Mucosa of stomach (tissue), 1 donor: Measurements from ENCODE around the gene PRTFDC1.
"Not testable (repeated sequence)": the region's sequence is repeated elsewhere in the genome, so short reads cannot be mapped to it uniquely, and the experiment has no call there.

ENCODE experiments used
- H3K27me3 ChIP-seq: one replicate; pipeline ENCODE4 v1.7.0; 2013; ENCODE audit warnings: mild to moderate bottlenecking, low read length; ENCODE audit not compliant: control insufficient read depth, insufficient read depth
- H3K36me3 ChIP-seq: one replicate; pipeline ENCODE4 v1.7.0; 2013; ENCODE audit warnings: low read length; ENCODE audit not compliant: control insufficient read depth, insufficient read depth
- H3K4me1 ChIP-seq: one replicate; pipeline ENCODE4 v1.7.0; 2013; ENCODE audit warnings: mild to moderate bottlenecking, low read length; ENCODE audit not compliant: control insufficient read depth, insufficient read depth
- H3K4me3 ChIP-seq: one replicate; pipeline ENCODE4 v1.7.0; 2013; ENCODE audit warnings: low read length
- H3K9ac ChIP-seq: one replicate; pipeline ENCODE4 v1.7.0; 2013; ENCODE audit warnings: mild to moderate bottlenecking, low read length, moderate library complexity
- H3K9me3 ChIP-seq: one replicate; pipeline ENCODE4 v1.7.0; 2013; ENCODE audit warnings: mild to moderate bottlenecking, low read length, moderate library complexity; ENCODE audit not compliant: control insufficient read depth
- donor health status: Pancreatic carcinoma.

Gene PRTFDC1

GRCh38 chr10:24982319-24983112 is 30.1 kb upstream of the PRTFDC1 start:
- Histone ChIP-seq H3K9ac (no peak overlapping the region), H3K4me3 (no peak overlapping the region), H3K36me3 (no peaks in the 10 kb centered on the region), H3K27me3 (no peaks in the 10 kb centered on the region), H3K4me1 (peaks cover 10% of the 10 kb centered on the region), H3K9me3 (no peaks in the 10 kb centered on the region)

- Histone ChIP-seq H3K27me3 (no peaks in the 10 kb centered on the region), H3K4me3 (no peak overlapping the region), H3K4me1 (peaks cover 9% of the 10 kb centered on the region)
These were observed 28.8 kb upstream of the PRTFDC1 start for GRCh38 chr10:24981161-24981710.

DNA sequence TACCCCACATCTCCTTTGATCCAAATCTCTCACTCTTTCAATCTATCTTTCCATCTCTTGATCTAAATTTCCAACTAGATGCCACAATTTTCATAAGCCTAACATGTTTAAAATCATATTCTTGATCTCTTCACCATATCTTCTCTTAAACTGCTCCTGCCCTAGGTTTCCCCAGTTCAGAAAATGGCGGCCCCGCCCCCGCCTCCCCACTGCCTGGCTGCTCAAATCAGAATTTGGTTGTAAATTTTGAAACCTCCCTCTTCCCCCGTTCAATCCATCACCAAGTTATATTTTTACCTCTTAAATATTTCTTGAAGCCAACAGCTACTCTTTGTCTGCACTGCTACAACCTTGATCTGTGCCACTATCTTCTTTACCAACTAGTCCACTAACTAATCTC is 27.3 kb upstream of the PRTFDC1 start:
- H3K27me3 ChIP-seq, result no peaks in the 10 kb centered on the region
- no peaks in the 10 kb centered on the region for H3K9me3 ChIP-seq
- peaks cover 9% of the 10 kb centered on the region for H3K4me1 ChIP-seq

More at GRCh38 chr10:24981161-24981710, 28.8 kb upstream of the PRTFDC1 start:
- Histone ChIP-seq H3K36me3 (no peaks in the 10 kb centered on the region), H3K9me3 (no peaks in the 10 kb centered on the region), H3K9ac (no peak overlapping the region)

GRCh38 chr10:24974976-24975375 is 22.6 kb upstream of the PRTFDC1 start:
- Histone ChIP-seq H3K4me3 (no peak overlapping the region), H3K27me3 (no peaks in the 10 kb centered on the region), H3K36me3 (no peaks in the 10 kb centered on the region), H3K9me3 (no peaks in the 10 kb centered on the region), H3K9ac (no peak overlapping the region), H3K4me1 (no peaks in the 10 kb centered on the region)

More for the DNA sequence above, 27.3 kb upstream of the PRTFDC1 start:
- no peak overlapping the region for H3K4me3 ChIP-seq
- H3K36me3 ChIP-seq, result no peaks in the 10 kb centered on the region
- H3K9ac ChIP-seq, result no peak overlapping the region

- Histone ChIP-seq H3K4me1 (no peaks in the 10 kb centered on the region), H3K27me3 (no peaks in the 10 kb centered on the region), H3K9ac (no peak overlapping the region), H3K36me3 (no peaks in the 10 kb centered on the region), H3K4me3 (no peak overlapping the region), H3K9me3 (no peaks in the 10 kb centered on the region)
These were observed 20.8 kb upstream of the PRTFDC1 start for GRCh38 chr10:24973163-24973562.

GRCh38 chr10:24971374-24971773 is 19.0 kb upstream of the PRTFDC1 start:
- H3K36me3 ChIP-seq, result no peaks in the 10 kb centered on the region
- no peak overlapping the region for H3K4me3 ChIP-seq
- H3K4me1 ChIP-seq, result no peaks in the 10 kb centered on the region
- no peaks in the 10 kb centered on the region for H3K9me3 ChIP-seq
- no peaks in the 10 kb centered on the region for H3K27me3 ChIP-seq
- H3K9ac ChIP-seq, result no peak overlapping the region

DNA sequence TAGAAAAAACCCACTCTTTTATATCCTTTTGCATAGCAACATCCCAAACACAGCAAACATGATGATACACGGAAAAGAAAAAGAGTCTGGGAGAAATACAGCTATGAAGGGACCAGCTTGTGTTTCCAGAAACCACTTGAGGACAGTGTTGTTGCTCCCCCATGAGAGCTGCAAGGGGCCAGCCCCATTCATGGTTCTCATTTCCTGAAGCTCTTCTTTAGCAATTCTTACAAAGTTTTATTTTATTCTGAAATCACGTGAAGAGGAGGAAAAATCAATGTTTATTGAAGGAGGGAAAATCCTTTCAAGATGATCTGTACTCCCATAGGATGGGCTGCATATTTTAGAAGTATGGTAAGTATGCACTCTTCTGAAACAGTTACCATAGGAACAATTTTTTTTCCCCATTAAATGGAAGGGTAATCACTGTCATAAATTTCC is 17.5 kb upstream of the PRTFDC1 start:
- no peak overlapping the region for H3K4me3 ChIP-seq
- H3K9me3 ChIP-seq, result no peaks in the 10 kb centered on the region
- no peak overlapping the region for H3K9ac ChIP-seq
- H3K4me1 ChIP-seq, result no peaks in the 10 kb centered on the region
- no peaks in the 10 kb centered on the region for H3K27me3 ChIP-seq
- no peaks in the 10 kb centered on the region for H3K36me3 ChIP-seq

- not testable (repeated sequence) for H3K27me3 ChIP-seq, H3K9ac ChIP-seq, H3K9me3 ChIP-seq, H3K4me1 ChIP-seq, H3K4me3 ChIP-seq, H3K36me3 ChIP-seq
These were observed 16.5 kb upstream of the PRTFDC1 start for GRCh38 chr10:24968951-24969350.

GRCh38 chr10:24968349-24968748 is 15.9 kb upstream of the PRTFDC1 start:
- H3K27me3 ChIP-seq, result no peaks in the 10 kb centered on the region
- peaks cover 5% of the 10 kb centered on the region for H3K4me1 ChIP-seq
- no peak overlapping the region for H3K4me3 ChIP-seq
- no peaks in the 10 kb centered on the region for H3K9me3 ChIP-seq
- H3K9ac ChIP-seq, result no peak overlapping the region
- H3K36me3 ChIP-seq, result no peaks in the 10 kb centered on the region

DNA sequence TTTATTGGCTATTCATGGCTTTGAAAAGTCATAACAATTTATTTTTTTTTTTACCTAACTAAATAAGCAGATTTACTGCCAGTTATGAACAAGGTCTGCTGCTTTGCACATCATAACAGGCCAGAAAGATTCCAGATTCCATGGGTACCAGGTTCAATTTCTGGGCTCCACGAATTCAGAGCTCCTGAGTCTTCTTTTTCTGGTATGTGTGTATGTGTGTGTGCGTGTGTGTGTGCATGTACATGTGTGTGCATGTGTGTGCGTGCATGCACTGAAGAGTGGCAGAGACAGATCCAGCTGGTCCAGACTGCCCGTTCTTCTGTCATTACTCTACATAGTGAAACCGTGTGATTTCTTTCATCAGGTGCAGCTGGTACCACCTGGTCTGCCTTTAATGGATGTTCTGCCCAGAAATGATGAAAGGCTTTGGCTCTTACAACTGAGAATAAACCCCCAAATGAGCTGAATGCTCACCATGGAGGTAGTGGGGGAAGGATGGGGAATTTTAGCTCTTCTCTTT is 14.6 kb upstream of the PRTFDC1 start:
- no peaks in the 10 kb centered on the region for H3K9me3 ChIP-seq
- H3K4me1 ChIP-seq, result peaks cover 5% of the 10 kb centered on the region
- no peak overlapping the region for H3K9ac ChIP-seq
- no peaks in the 10 kb centered on the region for H3K27me3 ChIP-seq
- no peaks in the 10 kb centered on the region for H3K36me3 ChIP-seq
- no peak overlapping the region for H3K4me3 ChIP-seq

DNA sequence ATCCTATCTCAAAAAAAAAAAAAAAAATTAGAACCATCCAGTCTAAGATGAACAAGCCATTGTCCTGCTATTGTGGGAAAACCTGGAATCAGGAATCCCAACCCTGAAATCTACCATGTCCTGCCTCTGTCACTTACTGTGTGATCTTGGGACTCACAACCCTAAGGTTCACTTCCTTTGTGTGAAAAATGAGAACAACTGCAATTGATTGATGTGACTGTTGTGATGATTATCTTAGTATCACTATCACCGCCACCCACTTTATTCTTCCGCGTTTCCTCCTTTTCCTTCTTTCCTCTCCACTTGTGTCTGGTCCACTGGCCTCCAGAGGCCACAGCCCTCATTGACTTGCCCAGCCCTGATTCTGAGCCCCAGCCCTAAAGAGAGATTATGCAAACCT is 12.6 kb upstream of the PRTFDC1 start:
- Histone ChIP-seq H3K4me3 (no peak overlapping the region), H3K4me1 (peaks cover 5% of the 10 kb centered on the region), H3K36me3 (no peaks in the 10 kb centered on the region), H3K27me3 (no peaks in the 10 kb centered on the region), H3K9ac (no peak overlapping the region), H3K9me3 (no peaks in the 10 kb centered on the region)

DNA sequence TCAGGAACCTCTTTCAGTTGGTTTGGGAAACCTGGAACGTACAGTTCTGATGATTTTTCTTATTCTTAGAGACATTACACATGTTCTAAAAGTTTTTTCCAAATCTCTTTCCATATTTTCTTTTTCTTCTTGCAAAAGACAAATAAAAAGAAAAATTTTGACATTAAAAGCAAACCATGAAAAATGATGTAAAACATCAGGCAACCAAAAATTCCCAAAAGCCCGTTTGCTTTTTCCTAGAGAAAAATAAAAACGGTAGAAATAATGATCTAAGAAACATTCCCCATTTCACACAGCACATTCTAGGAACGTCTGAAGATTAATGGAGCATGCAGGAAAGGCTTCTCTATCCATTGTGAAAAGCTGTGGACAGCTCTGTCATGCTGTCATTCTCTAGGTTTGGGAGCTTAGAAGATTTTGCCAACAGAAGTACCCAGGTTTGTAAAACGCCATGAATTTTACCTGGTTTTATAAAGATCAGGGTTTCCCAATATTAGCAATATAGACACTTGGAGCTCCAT is 11.2 kb upstream of the PRTFDC1 start:
- Histone ChIP-seq H3K4me1 (peaks cover 11% of the 10 kb centered on the region), H3K9me3 (no peaks in the 10 kb centered on the region), H3K36me3 (no peaks in the 10 kb centered on the region), H3K9ac (no peak overlapping the region), H3K27me3 (no peaks in the 10 kb centered on the region), H3K4me3 (no peak overlapping the region)
